Nephron progenitor cell (in vitro differentiated cells): ENCODE results near the gene APAF1.
"Not testable (repeated sequence)": the region's sequence is repeated elsewhere in the genome, so short reads cannot be mapped to it uniquely, and the experiment has no call there.

ENCODE experiments used
- DNase-seq: peaks from one replicate; pipeline ENCODE4 v3.0.0; 2021
- H3K27ac Mint-ChIP-seq: 2 replicates; pipeline ENCODE4 v1.8.0; 2021; ENCODE audit warnings: mild to moderate bottlenecking, moderate library complexity, mixed read lengths
- H3K27me3 Mint-ChIP-seq: 2 replicates; pipeline ENCODE4 v1.8.0; 2021; ENCODE audit warnings: mild to moderate bottlenecking, low read depth, mixed read lengths; ENCODE audit not compliant: poor library complexity
- H3K36me3 Mint-ChIP-seq: 2 replicates; pipeline ENCODE4 v1.8.0; 2021; ENCODE audit warnings: low read depth, mixed read lengths
- H3K4me1 Mint-ChIP-seq: 2 replicates; pipeline ENCODE4 v1.8.0; 2021; ENCODE audit warnings: mixed read lengths
- H3K4me3 Mint-ChIP-seq: 2 replicates; pipeline ENCODE4 v1.8.0; 2021; ENCODE audit warnings: mild to moderate bottlenecking, moderate library complexity, mixed read lengths
- H3K9me3 Mint-ChIP-seq: 2 replicates; pipeline ENCODE4 v1.8.0; 2021; ENCODE audit warnings: mild to moderate bottlenecking, moderate library complexity, mixed read lengths
- CTCF ChIP-seq: fragments of 200-600 bp; sonication (generic); IDR thresholded peaks from 2 replicates; pipeline ENCODE4 v1.5.0; 2021; ENCODE audit warnings: antibody characterized with exemption

The APAF1 gene

DNA sequence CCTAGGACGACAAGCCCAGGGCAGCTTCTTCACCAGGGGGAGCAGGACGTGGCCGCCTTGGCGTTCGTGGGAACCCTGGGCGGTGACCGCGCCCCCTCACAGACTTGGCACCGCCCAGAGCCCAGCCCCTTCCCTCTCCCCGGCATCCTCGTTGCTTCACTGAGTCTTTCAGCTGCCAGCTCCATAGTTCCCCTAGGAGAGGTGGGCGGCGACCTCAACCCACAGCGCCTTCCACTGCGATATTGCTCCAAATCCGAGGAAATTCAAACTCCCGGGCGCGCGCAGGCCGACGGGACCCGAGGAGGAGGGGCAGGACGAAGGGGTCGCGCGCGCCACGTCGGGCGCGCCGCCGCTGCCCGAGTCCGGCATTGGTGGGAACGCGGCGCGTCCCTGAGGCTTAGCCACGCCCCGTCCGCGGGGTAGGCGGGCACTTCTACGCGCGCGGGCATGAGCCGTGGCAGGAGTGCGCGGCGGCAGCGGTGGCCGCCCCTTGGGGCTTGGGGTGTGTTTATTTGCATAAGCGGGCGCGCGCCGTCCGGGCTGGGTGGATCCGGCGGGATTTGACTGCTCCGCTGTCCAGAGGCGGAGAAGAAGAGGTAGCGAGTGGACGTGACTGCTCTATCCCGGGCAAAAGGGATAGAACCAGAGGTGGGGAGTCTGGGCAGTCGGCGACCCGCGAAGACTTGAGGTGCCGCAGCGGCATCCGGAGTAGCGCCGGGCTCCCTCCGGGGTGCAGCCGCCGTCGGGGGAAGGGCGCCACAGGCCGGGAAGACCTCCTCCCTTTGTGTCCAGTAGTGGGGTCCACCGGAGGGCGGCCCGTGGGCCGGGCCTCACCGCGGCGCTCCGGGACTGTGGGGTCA lies at the start of gene APAF1, which contains the start of gene IKBIP:
TSS of gene APAF1 (plus strand) at position 579 of the 860 bp plus-strand sequence. CDS start 3,070 bp downstream, outside the sequence.
TSS of gene IKBIP (minus strand) at position 77 of the 860 bp plus-strand sequence. CDS start 87 bp downstream, outside the sequence.
- peak; percentile 99 for DNase-seq
- H3K27ac Mint-ChIP-seq: peak within 1 kb of the TSS; percentile 99
- H3K27me3 Mint-ChIP-seq: no peaks in the 10 kb centered on the region
- H3K36me3 Mint-ChIP-seq: peaks cover 35% of the 10 kb centered on the region
- no peak for TF ChIP-seq CTCF
- peak within 1 kb of the TSS; percentile 97 for H3K4me3 Mint-ChIP-seq
- peaks cover 30% of the 10 kb centered on the region for H3K4me1 Mint-ChIP-seq
- peaks cover 6% of the 10 kb centered on the region for H3K9me3 Mint-ChIP-seq

DNA sequence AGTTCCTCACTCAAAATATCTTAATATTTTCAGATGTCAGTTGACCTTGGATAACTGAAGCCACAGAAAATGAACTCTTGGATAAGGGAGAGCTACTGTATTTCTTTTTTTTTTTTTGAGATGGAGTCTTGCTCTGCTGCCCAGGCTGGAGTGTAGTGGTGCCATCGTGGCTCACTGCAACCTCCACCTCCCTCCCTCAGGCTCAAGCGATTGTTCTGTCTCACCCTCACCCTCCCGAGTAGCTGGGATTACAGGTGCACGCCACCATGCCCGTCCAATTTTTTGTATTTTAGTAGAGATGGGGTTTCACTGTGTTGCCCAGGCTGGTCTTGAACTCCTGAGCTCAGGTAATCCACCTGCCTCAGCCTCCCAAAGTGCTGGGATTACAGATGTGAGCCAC lies 47.8 kb upstream of the APAF1 start:
- H3K4me3 Mint-ChIP-seq: not testable (repeated sequence)

GRCh38 chr12:98601924-98602323 lies 43.2 kb upstream of the APAF1 start:
- Mint-ChIP-seq H3K9me3 (no peaks in the 10 kb centered on the region), H3K27me3 (no peaks in the 10 kb centered on the region), H3K4me3 (no peak overlapping the region), H3K4me1 (no peaks in the 10 kb centered on the region), H3K27ac (peak overlapping the region; percentile 75), H3K36me3 (peaks cover 78% of the 10 kb centered on the region)
- TF ChIP-seq CTCF: no peak
- no peak for DNase-seq

More for the DNA sequence above, 47.8 kb upstream of the APAF1 start:
- Mint-ChIP-seq H3K4me1 (peaks cover 26% of the 10 kb centered on the region), H3K36me3 (peaks cover 65% of the 10 kb centered on the region)
- DNase-seq, H3K27me3 Mint-ChIP-seq, H3K9me3 Mint-ChIP-seq, H3K27ac Mint-ChIP-seq: not testable (repeated sequence)

- no peak overlapping the region for H3K27ac Mint-ChIP-seq
- no peak for DNase-seq
- H3K27me3 Mint-ChIP-seq: no peaks in the 10 kb centered on the region
- H3K9me3 Mint-ChIP-seq: peaks cover 4% of the 10 kb centered on the region
- H3K36me3 Mint-ChIP-seq: peaks cover 40% of the 10 kb centered on the region
- H3K4me3 Mint-ChIP-seq: no peak overlapping the region
- H3K4me1 Mint-ChIP-seq: no peaks in the 10 kb centered on the region
- TF ChIP-seq CTCF: no peak
These were observed 38.6 kb upstream of the APAF1 start for GRCh38 chr12:98606359-98606988.

DNA sequence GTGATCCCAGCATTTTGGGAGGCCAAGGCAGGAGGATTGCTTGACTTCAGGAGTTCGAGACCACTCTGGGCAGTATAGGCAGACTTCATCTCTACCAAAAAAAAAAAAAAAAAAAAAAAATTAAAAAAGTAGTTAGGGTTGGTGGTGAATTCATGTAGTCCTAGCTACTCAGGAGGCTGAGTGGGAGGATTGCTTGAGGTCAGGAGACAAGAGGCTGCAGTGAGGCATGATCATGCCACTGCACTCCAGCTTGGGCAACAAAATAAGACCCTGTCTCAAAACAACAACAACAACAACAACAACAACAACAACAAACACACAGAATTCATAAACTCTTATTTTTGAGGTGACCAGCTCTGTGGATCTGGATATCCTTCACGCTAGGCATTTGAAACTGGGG lies 34.5 kb upstream of the APAF1 start:
- H3K36me3 Mint-ChIP-seq: peaks cover 38% of the 10 kb centered on the region
- H3K27ac Mint-ChIP-seq: no peak overlapping the region
- peaks cover 7% of the 10 kb centered on the region for H3K4me1 Mint-ChIP-seq
- no peak for TF ChIP-seq CTCF
- H3K9me3 Mint-ChIP-seq: peaks cover 4% of the 10 kb centered on the region
- H3K27me3 Mint-ChIP-seq: no peaks in the 10 kb centered on the region
- DNase-seq: no peak
- no peak overlapping the region for H3K4me3 Mint-ChIP-seq

DNA sequence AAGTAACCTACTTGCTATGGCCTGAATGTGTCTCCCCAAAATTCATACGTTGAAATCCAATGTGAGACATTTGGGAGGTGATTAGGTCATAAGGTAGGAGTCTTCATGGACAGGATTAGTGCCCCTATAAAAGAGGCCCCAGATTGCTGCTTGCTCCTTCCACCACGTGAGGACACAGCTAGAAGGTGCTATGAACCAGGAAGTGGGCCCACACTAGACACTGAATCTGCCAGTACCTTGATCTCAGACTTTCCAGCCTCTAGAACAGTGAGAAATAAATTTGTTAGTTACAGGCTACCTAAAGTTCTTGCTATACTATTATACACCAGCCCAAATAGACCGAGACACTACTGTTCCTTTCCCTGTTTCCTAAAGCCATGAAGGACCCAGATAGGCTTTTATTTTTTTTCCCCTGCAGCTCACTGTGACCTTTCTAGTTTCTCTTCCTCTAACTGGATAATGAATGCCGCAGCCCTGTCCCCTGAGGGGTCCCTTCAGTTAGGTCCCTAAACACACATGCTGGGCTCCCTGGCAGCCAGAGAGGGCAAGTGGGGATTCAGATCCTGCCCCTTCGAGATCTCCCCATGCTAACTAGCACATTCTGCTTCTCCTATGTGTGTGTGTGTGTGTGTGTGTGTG lies 32.3 kb upstream of the APAF1 start:
- Mint-ChIP-seq H3K27ac (peak overlapping the region; percentile 28), H3K4me3 (no peak overlapping the region)

More for the DNA sequence above, 32.3 kb upstream of the APAF1 start:
- H3K36me3 Mint-ChIP-seq: peaks cover 58% of the 10 kb centered on the region
- DNase-seq: no peak
- H3K4me1 Mint-ChIP-seq: peaks cover 7% of the 10 kb centered on the region
- TF ChIP-seq CTCF: no peak
- H3K27me3 Mint-ChIP-seq: no peaks in the 10 kb centered on the region
- H3K9me3 Mint-ChIP-seq: peaks cover 17% of the 10 kb centered on the region
